HPDE6-E6E7 (cell line): ENCODE results near the gene USP12.
"Not testable (repeated sequence)": the region's sequence is repeated elsewhere in the genome, so short reads cannot be mapped to it uniquely, and the experiment has no call there.

Source experiments
- DNase-seq: peaks from one replicate; pipeline ENCODE4 v3.0.0; 2011; ENCODE audit warnings: missing footprints; ENCODE audit errors: extremely low spot score

Gene USP12

GRCh38 chr13:27123445-27123844 lies 48.2 kb downstream of the USP12 start:
- DNase-seq = not testable (repeated sequence)

- DNase-seq = no peak
Observed at GRCh38 chr13:27122036-27122435, 49.6 kb downstream of the USP12 start.

- no peak for DNase-seq
Observed at GRCh38 chr13:27120811-27121210, 50.8 kb downstream of the USP12 start.

GRCh38 chr13:27120011-27120410 lies 51.6 kb downstream of the USP12 start:
- no peak for DNase-seq

GRCh38 chr13:27118428-27119054 lies 53.1 kb downstream of the USP12 start:
- no peak for DNase-seq

- no peak for DNase-seq
Observed at GRCh38 chr13:27117952-27118351, 53.7 kb downstream of the USP12 start.

- DNase-seq = no peak
Observed at GRCh38 chr13:27117158-27117557, 54.5 kb downstream of the USP12 start.

- no peak for DNase-seq
Observed at GRCh38 chr13:27113436-27113835, 58.2 kb downstream of the USP12 start.

- DNase-seq = no peak
Observed at GRCh38 chr13:27112006-27112405, 59.6 kb downstream of the USP12 start.

GRCh38 chr13:27110056-27110746 lies 61.4 kb downstream of the USP12 start:
- DNase-seq = no peak

GRCh38 chr13:27106144-27106543 lies 65.5 kb downstream of the USP12 start:
- no peak for DNase-seq

GRCh38 chr13:27104606-27105005 lies 67.0 kb downstream of the USP12 start:
- no peak for DNase-seq

- DNase-seq = no peak
Observed at GRCh38 chr13:27101847-27102246, 69.8 kb downstream of the USP12 start.

GRCh38 chr13:27101289-27101688 lies 70.3 kb downstream of the USP12 start:
- DNase-seq = no peak

- no peak for DNase-seq
Observed at GRCh38 chr13:27097691-27098090, 73.9 kb downstream of the USP12 start.

GRCh38 chr13:27091451-27091850 lies 80.2 kb downstream of the USP12 start:
- no peak for DNase-seq

GRCh38 chr13:27088619-27089018 lies 83.0 kb downstream of the USP12 start:
- no peak for DNase-seq

- no peak for DNase-seq
Observed at GRCh38 chr13:27086599-27087265, 84.9 kb downstream of the USP12 start.

- DNase-seq = no peak
Observed at GRCh38 chr13:27083183-27083582, 88.4 kb downstream of the USP12 start.

GRCh38 chr13:27081893-27082679 lies 89.5 kb downstream of the USP12 start:
- DNase-seq = no peak

GRCh38 chr13:27080018-27080948 lies 91.3 kb downstream of the USP12 start:
- no peak for DNase-seq
